Activated CD8-positive, alpha-beta T cell treated with anti-CD3 and anti-CD28 coated beads for 36 hours (primary cell): ENCODE results near the gene GALNTL6. TPM values are rescaled to one million over a fixed set of nuclear protein-coding genes. Genes with fewer than 3 reads are reported as not detected.

Experiments
- ATAC-seq: fragments of 200-7000 bp; cut with Tn5 transposase; one replicate; pipeline ENCODE4 v1.10.0; 2021; ENCODE audit warnings: mild to moderate bottlenecking, moderate library complexity
- CTCF ChIA-PET: fragments of 350-600 bp; sonication (Branson Sonifier 250); formaldehyde crosslinking; loops from one replicate; lab custom pipeline; 2021; ENCODE audit warnings: antibody characterized with exemption; lab: Charles Lee
- POLR2A ChIA-PET: fragments of 350-600 bp; sonication (Branson Sonifier 250); formaldehyde crosslinking; loops from one replicate; lab custom pipeline; 2021; ENCODE audit warnings: antibody characterized with exemption; lab: Charles Lee
- DNase-seq: peaks from one replicate; pipeline ENCODE4 v3.0.0-alpha.2; 2020
- H3K27ac Mint-ChIP-seq: one replicate; pipeline ENCODE4 v1.8.0; 2021; ENCODE audit warnings: mild to moderate bottlenecking, mixed read lengths
- H3K27me3 Mint-ChIP-seq: one replicate; pipeline ENCODE4 v1.8.0; 2021; ENCODE audit warnings: mixed read lengths
- H3K36me3 Mint-ChIP-seq: one replicate; pipeline ENCODE4 v1.8.0; 2021; ENCODE audit warnings: low read depth, mixed read lengths
- H3K4me1 Mint-ChIP-seq: one replicate; pipeline ENCODE4 v1.8.0; 2021; ENCODE audit warnings: low read depth, mixed read lengths
- H3K4me3 Mint-ChIP-seq: one replicate; pipeline ENCODE4 v1.8.0; 2021; ENCODE audit warnings: mild to moderate bottlenecking, moderate library complexity, mixed read lengths
- H3K9me3 Mint-ChIP-seq: one replicate; pipeline ENCODE4 v1.8.0; 2021; ENCODE audit warnings: mixed read lengths
- CTCF ChIP-seq: fragments of 200-600 bp; IDR thresholded peaks from one replicate; pipeline ENCODE4 v1.8.0; 2022; ENCODE audit warnings: antibody characterized with exemption, mild to moderate bottlenecking
- intact Hi-C: fragments of 100-400 bp; cut with micrococcal nuclease; formaldehyde crosslinking; loops from one replicate; pipeline ENCODE4 v1.10.0; 2022
- total RNA-seq, 2 experiments: library from RNA; stranded (reverse); gene quantifications; one replicate each; pipeline ENCODE4 v1.2.3, GENCODE V29; 2021

Gene GALNTL6
- total RNA-seq, 2 experiments from 2014 or later, result not detected

GRCh38 chr4:172802032-172802431, 988.8 kb downstream of the GALNTL6 start:
- H3K27me3 Mint-ChIP-seq, result peaks cover 4% of the 10 kb centered on the region
- POLR2A ChIA-PET, result no interaction called here
- H3K4me3 Mint-ChIP-seq, result no peak overlapping the region
- H3K4me1 Mint-ChIP-seq, result no peaks in the 10 kb centered on the region
- DNase-seq, result no peak
- intact Hi-C loops, result no loop called here
- H3K36me3 Mint-ChIP-seq, result no peaks in the 10 kb centered on the region
- CTCF ChIA-PET, result no interaction called here
- ATAC-seq, result no peak
- TF ChIP-seq CTCF, result no peak
- no peaks in the 10 kb centered on the region for H3K9me3 Mint-ChIP-seq
- no peak overlapping the region for H3K27ac Mint-ChIP-seq

DNA sequence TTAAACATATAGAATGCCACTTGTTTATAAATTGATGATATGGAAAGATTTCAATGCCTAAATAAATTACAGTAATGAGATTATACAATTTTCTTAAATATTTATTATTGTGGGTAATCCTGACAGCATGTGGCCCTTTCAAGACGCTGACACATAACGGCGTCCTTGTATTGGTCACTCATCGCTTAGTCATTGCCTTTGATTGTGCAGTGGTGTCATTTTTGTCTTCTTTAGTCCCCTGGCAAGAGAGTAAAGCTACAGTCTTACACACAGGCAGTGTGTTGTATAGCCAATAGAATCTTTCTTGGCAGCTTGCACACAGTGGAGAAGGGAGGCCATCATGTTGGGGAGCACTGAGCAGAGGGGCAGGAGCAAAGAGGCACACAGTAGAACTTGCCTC, 993.6 kb downstream of the GALNTL6 start:
- no peak for TF ChIP-seq CTCF
- Mint-ChIP-seq H3K27me3 (peaks cover 1% of the 10 kb centered on the region), H3K27ac (no peak overlapping the region), H3K4me1 (no peaks in the 10 kb centered on the region), H3K36me3 (no peaks in the 10 kb centered on the region), H3K4me3 (no peak overlapping the region), H3K9me3 (no peaks in the 10 kb centered on the region)
- no peak for DNase-seq
- ChIA-PET CTCF (no interaction called here), POLR2A (no interaction called here)
- intact Hi-C loops, result no loop called here
- ATAC-seq, result no peak

- no peak for TF ChIP-seq CTCF
- no peak overlapping the region for H3K4me3 Mint-ChIP-seq
- H3K4me1 Mint-ChIP-seq, result no peaks in the 10 kb centered on the region
- ChIA-PET CTCF (no interaction called here), POLR2A (no interaction called here)
- no peaks in the 10 kb centered on the region for H3K9me3 Mint-ChIP-seq
- no peak for ATAC-seq
- DNase-seq, result no peak
- H3K27me3 Mint-ChIP-seq, result peaks cover 4% of the 10 kb centered on the region
- intact Hi-C loops, result no loop called here
- H3K27ac Mint-ChIP-seq, result no peak overlapping the region
- no peaks in the 10 kb centered on the region for H3K36me3 Mint-ChIP-seq
These were observed 995.0 kb downstream of the GALNTL6 start for GRCh38 chr4:172808196-172808595.

DNA sequence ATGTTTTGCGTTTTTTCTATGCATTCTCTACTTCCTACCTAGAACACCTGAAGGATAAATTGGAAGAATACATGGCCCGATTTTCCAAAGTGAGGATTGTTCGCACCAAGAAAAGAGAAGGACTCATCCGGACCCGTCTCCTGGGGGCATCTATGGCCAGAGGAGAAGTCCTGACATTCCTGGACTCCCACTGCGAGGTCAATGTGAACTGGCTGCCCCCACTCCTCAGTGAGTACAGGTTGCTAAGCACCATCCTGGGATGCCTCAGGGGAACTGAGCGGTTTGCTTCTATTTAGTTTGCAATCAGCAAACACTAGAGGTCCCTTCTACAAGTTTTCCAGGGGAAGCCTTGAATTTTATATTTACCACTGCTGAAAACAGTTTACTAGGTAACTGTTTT, 996.1 kb downstream of the GALNTL6 start:
- CTCF ChIA-PET, result no interaction called here
- TF ChIP-seq CTCF, result no peak
- H3K36me3 Mint-ChIP-seq, result no peaks in the 10 kb centered on the region
- POLR2A ChIA-PET, result no interaction called here
- H3K9me3 Mint-ChIP-seq, result no peaks in the 10 kb centered on the region
- ATAC-seq (no peak), DNase-seq (no peak)
- no peaks in the 10 kb centered on the region for H3K4me1 Mint-ChIP-seq
- no peak overlapping the region for H3K4me3 Mint-ChIP-seq
- H3K27me3 Mint-ChIP-seq, result peaks cover 4% of the 10 kb centered on the region
- no peak overlapping the region for H3K27ac Mint-ChIP-seq
- intact Hi-C loops, result no loop called here

DNA sequence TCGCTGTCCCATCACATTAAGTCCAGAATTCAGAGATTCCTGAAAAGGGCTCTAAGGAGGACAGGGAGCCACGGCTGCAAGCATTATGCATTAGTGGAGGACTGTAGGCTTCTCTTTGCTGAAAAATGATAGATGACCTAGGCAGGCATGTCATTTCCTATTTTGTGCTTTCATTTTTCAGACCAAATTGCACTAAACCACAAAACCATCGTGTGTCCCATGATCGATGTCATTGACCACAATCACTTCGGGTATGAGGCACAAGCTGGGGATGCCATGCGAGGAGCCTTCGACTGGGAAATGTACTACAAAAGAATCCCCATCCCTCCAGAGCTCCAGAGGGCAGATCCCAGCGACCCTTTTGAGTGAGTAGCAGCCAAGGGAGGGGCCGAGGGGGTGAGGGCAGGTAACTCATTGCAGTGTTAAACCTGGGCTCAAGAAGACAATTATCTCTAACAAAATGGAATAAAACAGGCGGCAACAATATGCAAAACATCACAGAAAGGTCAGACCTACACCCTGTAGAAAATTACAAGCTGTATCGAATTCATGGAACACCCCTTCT, 1000.2 kb downstream of the GALNTL6 start:
- ATAC-seq (no peak), DNase-seq (peak; percentile 8)
- H3K27ac Mint-ChIP-seq, result no peak overlapping the region
- no peak for TF ChIP-seq CTCF
- H3K4me1 Mint-ChIP-seq, result no peaks in the 10 kb centered on the region
- ChIA-PET CTCF (no interaction called here), POLR2A (no interaction called here)
- peaks cover 3% of the 10 kb centered on the region for H3K27me3 Mint-ChIP-seq
- H3K9me3 Mint-ChIP-seq, result no peaks in the 10 kb centered on the region
- no peak overlapping the region for H3K4me3 Mint-ChIP-seq
- intact Hi-C loops, result no loop called here
- no peaks in the 10 kb centered on the region for H3K36me3 Mint-ChIP-seq
